ENCODE measurements around the gene AUTS2. TPM values are rescaled to one million over a fixed set of nuclear protein-coding genes. Genes with fewer than 3 reads are reported as not detected.

AUTS2 gene
- total RNA-seq, 6 donors from 2014 or later: 38.9 to 151 (median 55.8) TPM

GRCh38 chr7:69701288-69701687 is 103.0 kb downstream of the AUTS2 start:
- Histone ChIP-seq H3K9me3 (no peaks in the 10 kb centered on the region), H3K4me3 (no peak overlapping the region), H3K4me1 (peaks cover 0 to 14% (median 6%) of the 10 kb centered on the region in 4 donors), H3K27me3 (no peaks in the 10 kb centered on the region), H3K36me3 (no peaks in the 10 kb centered on the region), H3K27ac (no peak overlapping the region)
- DNase-seq (no peak), ATAC-seq (ENCODE audit: low FRiP score in 2 of 2) (no peak)
- 73 to 79% methylated on average over 5 of the region's 5 CpGs for WGBS, 2 donors
- TF ChIP-seq CTCF (IDR thresholded peaks at IDR 0.05) (no peak), POLR2AphosphoS5 (IDR thresholded peaks at IDR 0.05) (no peak), EP300 (IDR thresholded peaks at IDR 0.05) (no peak), POLR2A (IDR thresholded peaks at IDR 0.05) (no peak)

- Histone ChIP-seq H3K27me3 (no peaks in the 10 kb centered on the region), H3K4me1 (peaks cover 0 to 17% (median 10%) of the 10 kb centered on the region in 4 donors), H3K9me3 (no peaks in the 10 kb centered on the region), H3K27ac (no peak overlapping the region), H3K4me3 (no peak overlapping the region), H3K36me3 (no peaks in the 10 kb centered on the region)
- ATAC-seq (ENCODE audit: low FRiP score in 2 of 2) (no peak), DNase-seq (no peak)
- 89 to 95% methylated on average over 1 of the region's 1 CpG for WGBS, 2 donors
- TF ChIP-seq POLR2A (IDR thresholded peaks at IDR 0.05) (no peak), POLR2AphosphoS5 (IDR thresholded peaks at IDR 0.05) (no peak)
These were observed 104.1 kb downstream of the AUTS2 start for GRCh38 chr7:69702357-69702756.

GRCh38 chr7:69703099-69703498 is 104.8 kb downstream of the AUTS2 start:
- Histone ChIP-seq H3K27me3 (no peaks in the 10 kb centered on the region), H3K27ac (no peak overlapping the region), H3K9me3 (no peaks in the 10 kb centered on the region), H3K4me3 (no peak overlapping the region), H3K4me1 (peaks cover 0 to 17% (median 10%) of the 10 kb centered on the region in 4 donors), H3K36me3 (no peaks in the 10 kb centered on the region)
- 29 to 50% methylated on average over 2 of the region's 2 CpGs for WGBS, 2 donors
- DNase-seq (no peak), ATAC-seq (ENCODE audit: low FRiP score in 2 of 2) (peak in 1 of 2 donors; percentile 31)
- TF ChIP-seq EP300 (IDR thresholded peaks at IDR 0.05): no peak
- no peak for TF ChIP-seq POLR2A (IDR thresholded peaks at IDR 0.05)
- no peak for TF ChIP-seq POLR2AphosphoS5 (IDR thresholded peaks at IDR 0.05)
- no peak for TF ChIP-seq CTCF (IDR thresholded peaks at IDR 0.05)

- no peak overlapping the region for H3K4me3 ChIP-seq
- no peaks in the 10 kb centered on the region for H3K36me3 ChIP-seq
- H3K9me3 ChIP-seq: no peaks in the 10 kb centered on the region
- DNase-seq (no peak), ATAC-seq (ENCODE audit: low FRiP score in 2 of 2) (no peak)
- 60 to 64% methylated on average over 2 of the region's 2 CpGs for WGBS, 2 donors
- TF ChIP-seq EP300 (IDR thresholded peaks at IDR 0.05): no peak
- no peak for TF ChIP-seq POLR2AphosphoS5 (IDR thresholded peaks at IDR 0.05)
- no peak for TF ChIP-seq POLR2A (IDR thresholded peaks at IDR 0.05)
- no peak for TF ChIP-seq CTCF (IDR thresholded peaks at IDR 0.05)
- H3K27me3 ChIP-seq: no peaks in the 10 kb centered on the region
- no peak overlapping the region for H3K27ac ChIP-seq
- H3K4me1 ChIP-seq: peaks cover 6 to 25% (median 14%) of the 10 kb centered on the region in 4 donors
These were observed 107.8 kb downstream of the AUTS2 start for GRCh38 chr7:69706070-69706469.

GRCh38 chr7:69708857-69709256 is 110.6 kb downstream of the AUTS2 start:
- H3K27ac ChIP-seq: no peak overlapping the region
- TF ChIP-seq POLR2A (IDR thresholded peaks at IDR 0.05): no peak
- TF ChIP-seq POLR2AphosphoS5 (IDR thresholded peaks at IDR 0.05): no peak
- no peak for TF ChIP-seq EP300 (IDR thresholded peaks at IDR 0.05)
- TF ChIP-seq CTCF (IDR thresholded peaks at IDR 0.05): no peak
- H3K36me3 ChIP-seq: no peaks in the 10 kb centered on the region
- WGBS, 2 donors: 47 to 72% methylated on average over 2 of the region's 2 CpGs
- peak; percentile 54 to 61 for ATAC-seq (ENCODE audit: low FRiP score in 2 of 2)
- no peaks in the 10 kb centered on the region for H3K9me3 ChIP-seq
- H3K27me3 ChIP-seq: no peaks in the 10 kb centered on the region
- H3K4me3 ChIP-seq: no peak overlapping the region
- H3K4me1 ChIP-seq: peaks cover 6 to 17% (median 8%) of the 10 kb centered on the region in 4 donors
- no peak for DNase-seq
